Bone marrow (tissue), 2 donors: ENCODE data around the gene HAPSTR1.
"Not testable (repeated sequence)": the region's sequence is repeated elsewhere in the genome, so short reads cannot be mapped to it uniquely, and the experiment has no call there.

Experiments used
- DNase-seq, 2 donors: peaks; one replicate each; lab custom pipeline; 2025; lab: John Stamatoyannopoulos, UW

The HAPSTR1 gene

GRCh38 chr16:9090960-9091866 lies at the start of gene HAPSTR1:
Gene HAPSTR1 (plus strand): TSS chr16:9091644. CDS start chr16:9092045, 401 bp downstream.
- peak; percentile 98 to 100 for DNase-seq

GRCh38 chr16:9042533-9042932 lies 48.9 kb upstream of the HAPSTR1 start:
- no peak for DNase-seq

GRCh38 chr16:9042964-9043680 lies 48.3 kb upstream of the HAPSTR1 start:
- no peak for DNase-seq

GRCh38 chr16:9045562-9045961 lies 45.9 kb upstream of the HAPSTR1 start:
- DNase-seq = not testable (repeated sequence)

DNA sequence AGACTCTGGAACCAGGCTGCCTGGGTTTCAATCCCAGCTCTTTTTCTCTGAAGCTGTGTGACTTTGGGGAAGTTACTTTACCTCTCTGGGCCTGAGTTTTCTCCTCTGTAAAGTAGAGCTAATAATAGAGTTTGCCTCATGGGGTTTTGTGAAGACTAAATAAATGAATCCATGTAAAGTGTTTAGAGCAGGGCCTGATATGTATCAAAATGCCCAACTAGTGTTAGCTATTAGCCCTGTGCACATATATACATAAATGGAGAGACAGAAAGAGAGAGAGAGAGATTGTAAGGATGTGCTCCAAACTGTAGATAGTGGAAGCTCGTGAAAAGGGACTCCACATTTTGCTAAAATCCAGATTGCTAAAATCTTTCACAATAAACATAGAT lies 44.8 kb upstream of the HAPSTR1 start:
- no peak for DNase-seq

DNA sequence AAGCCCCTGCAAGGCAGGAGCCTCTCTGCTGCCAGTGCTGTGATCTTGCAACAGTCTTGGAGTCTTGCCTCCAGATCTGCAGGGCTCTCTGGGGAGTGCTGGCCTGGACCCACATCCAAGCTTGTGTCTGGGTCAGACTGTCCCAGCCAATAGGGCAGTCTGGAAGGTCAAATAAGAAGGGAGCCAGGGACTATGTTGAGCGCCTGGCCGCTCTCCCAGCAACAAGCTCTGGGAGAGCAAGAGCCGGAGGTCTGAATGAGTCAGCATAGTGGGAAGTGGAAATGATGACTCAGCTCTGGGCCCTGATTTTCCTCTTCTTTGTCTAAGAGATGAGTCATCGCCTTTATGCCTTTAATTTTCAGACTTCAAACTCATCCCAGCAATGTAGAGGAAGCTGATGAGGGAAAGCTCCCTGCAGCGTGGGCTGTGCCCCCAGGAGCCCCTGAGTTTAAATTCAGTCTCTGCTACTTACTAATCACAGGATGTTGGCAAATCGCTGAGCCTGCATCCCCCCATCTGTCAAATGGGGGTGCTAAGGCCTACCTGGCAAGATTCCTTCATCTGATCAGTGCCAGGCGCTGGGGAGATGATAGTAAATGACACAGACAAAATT lies 43.6 kb upstream of the HAPSTR1 start:
- peak; percentile 31 to 87 for DNase-seq

- DNase-seq = no peak
Measured at GRCh38 chr16:9048302-9048700, 43.1 kb upstream of the HAPSTR1 start.

DNA sequence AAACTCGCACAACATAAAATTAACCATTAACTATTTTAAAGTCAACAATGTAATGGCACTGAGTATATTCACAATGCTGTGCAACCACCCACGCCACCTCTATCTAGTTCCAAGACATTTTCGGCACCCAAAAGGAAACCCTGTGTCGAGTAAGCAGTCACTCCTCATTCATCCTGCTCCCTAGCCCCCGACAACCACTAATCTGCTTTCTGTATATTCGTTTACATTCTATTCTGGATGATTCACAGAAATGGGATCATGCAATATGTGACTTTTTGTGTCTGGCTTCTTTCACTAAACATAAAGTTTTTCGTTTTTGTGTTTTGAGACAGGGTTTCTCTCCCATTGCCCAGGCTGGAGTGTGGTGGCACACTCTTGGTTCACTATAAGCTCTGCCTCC lies 42.2 kb upstream of the HAPSTR1 start:
- DNase-seq = no peak

- DNase-seq = no peak
Measured at GRCh38 chr16:9050102-9050830, 41.2 kb upstream of the HAPSTR1 start.

- DNase-seq = no peak
Measured at GRCh38 chr16:9053006-9053601, 38.3 kb upstream of the HAPSTR1 start.

GRCh38 chr16:9054460-9054859 lies 37.0 kb upstream of the HAPSTR1 start:
- no peak for DNase-seq

- DNase-seq = no peak
Measured at GRCh38 chr16:9055115-9055514, 36.3 kb upstream of the HAPSTR1 start.

DNA sequence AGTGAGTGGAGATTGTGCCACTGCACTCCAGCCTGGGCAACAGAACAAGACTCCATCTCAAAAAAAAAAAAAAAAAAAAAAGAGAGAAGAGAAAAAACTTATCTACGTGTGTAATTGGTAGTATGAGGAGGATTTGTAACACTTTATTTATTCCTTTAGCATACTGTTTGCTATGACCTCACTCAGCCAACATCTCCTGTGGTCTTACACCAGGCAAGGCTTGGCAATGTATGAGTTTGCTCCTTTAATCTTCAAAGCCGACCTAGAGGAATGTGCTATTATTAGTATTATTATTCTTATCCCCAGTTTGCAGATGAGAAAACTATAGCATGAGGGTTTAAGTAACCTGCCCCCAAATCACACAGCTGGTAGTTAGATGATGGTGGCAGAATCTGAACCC lies 35.8 kb upstream of the HAPSTR1 start:
- no peak for DNase-seq

DNA sequence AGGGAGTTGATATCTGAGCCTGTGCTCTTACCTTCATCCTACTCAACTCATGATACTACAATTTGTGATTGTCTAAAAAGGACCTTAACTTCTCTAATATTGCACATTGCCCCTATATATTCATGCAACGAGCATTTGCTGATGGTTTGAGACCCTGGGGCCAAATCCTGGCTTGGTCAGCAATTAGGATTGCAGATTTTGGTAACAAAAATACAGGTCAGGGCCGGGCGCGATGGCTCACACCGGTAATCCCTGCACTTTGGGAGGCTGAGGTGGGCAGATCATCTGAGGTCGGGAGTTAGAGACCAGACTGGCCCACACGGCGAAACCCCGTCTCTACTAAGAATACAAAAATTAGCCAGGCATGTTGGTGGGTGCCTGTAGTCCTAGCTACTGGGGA lies 35.4 kb upstream of the HAPSTR1 start:
- no peak for DNase-seq

GRCh38 chr16:9058211-9058610 lies 33.2 kb upstream of the HAPSTR1 start:
- no peak for DNase-seq

- no peak for DNase-seq
Measured at GRCh38 chr16:9060225-9060624, 31.2 kb upstream of the HAPSTR1 start.

GRCh38 chr16:9061358-9061813 lies 30.1 kb upstream of the HAPSTR1 start:
- peak in 1 of 2 donors; percentile 59 for DNase-seq

GRCh38 chr16:9062301-9062700 lies 29.1 kb upstream of the HAPSTR1 start:
- no peak for DNase-seq

DNA sequence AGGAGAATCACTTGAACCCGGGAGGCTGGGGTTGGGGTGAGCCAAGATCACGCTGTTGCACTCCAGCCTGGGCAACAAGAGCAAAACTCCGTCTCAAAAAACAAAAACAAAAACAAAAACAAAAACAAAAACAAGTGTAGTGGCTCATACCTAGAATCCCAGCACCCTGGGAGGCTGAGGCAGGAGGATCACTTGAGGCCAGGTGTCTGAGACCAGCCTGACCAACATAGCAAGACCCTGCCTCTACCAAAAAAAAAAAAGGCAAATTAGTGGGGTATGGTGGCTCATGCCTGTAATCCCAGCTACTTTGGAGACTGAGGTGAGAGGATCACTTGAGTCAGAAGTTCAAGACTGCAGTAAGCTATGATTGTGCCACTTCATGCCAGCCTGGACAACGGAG lies 26.4 kb upstream of the HAPSTR1 start:
- DNase-seq = no peak

DNA sequence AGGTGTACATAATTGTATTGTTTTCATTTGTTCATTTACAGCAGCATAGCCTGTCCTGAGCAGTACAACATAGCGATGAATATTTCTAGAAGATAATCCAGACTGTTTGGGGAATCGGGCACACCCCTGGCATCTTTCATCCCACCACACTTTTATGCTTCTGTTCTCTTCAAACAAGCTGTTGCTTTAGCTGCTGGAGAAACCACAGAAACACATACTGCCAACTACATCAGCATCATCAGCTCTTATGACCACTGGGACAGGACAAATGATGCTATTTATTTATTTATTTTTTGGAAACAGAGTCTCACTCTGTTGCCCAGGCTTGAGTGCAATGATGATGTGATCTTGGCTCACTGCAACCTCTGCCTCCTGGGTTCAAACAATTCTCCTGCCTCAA lies 22.6 kb upstream of the HAPSTR1 start:
- DNase-seq = no peak

DNA sequence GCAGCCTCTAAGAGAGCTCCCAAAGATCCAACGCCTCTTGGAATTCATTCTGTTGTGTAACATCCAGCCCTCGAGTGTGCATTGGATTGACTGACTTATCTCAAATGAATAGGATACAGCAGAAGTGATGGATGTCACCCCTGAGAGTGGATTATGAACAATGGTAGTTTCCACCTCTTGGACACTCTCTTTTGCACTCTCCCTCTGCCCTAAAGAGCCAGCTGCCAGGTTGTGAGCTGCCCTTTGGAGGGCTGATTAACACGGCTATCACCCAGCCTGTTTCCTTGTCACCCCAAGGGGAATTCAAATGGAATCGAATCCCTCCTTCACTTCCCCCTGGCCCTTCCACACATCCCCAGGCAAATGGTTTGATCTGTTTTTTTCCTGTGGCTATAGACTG lies 21.2 kb upstream of the HAPSTR1 start:
- no peak for DNase-seq

- no peak for DNase-seq
Measured at GRCh38 chr16:9071377-9071776, 20.1 kb upstream of the HAPSTR1 start.
